ENCODE results near the gene RPRD1B.

DNA sequence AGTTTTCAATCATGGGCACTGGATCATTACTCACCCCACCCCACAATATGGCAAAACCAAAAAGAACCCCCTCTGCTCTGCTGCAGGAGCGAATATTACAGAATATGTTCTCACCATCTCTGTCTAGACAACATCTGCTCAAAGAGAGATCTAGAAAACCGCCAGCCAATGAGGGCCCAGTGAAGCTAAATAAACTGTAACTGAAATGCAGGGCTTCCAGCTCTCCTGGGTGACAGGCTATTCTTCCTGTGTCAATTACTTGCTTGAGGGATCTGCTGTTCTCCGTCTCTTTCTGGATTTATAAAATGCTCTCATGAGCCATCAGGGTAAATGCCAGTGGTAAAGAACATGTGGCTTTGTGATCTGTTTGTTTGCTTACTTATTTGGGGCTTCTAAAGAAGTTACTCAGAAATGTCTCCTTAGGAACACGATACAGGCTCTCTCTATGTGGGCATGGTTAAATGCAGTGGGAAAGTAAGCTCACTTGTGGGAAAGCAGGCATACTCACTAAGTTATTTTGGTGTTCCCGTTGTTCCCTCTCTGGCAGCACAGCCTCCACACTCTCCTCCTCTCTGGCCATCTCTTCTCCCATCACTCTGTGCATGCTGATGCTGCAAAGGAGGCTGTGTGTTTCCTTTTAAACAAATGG lies 45.1 kb upstream of the RPRD1B start:
- TF ChIP-seq, protein P1, sequence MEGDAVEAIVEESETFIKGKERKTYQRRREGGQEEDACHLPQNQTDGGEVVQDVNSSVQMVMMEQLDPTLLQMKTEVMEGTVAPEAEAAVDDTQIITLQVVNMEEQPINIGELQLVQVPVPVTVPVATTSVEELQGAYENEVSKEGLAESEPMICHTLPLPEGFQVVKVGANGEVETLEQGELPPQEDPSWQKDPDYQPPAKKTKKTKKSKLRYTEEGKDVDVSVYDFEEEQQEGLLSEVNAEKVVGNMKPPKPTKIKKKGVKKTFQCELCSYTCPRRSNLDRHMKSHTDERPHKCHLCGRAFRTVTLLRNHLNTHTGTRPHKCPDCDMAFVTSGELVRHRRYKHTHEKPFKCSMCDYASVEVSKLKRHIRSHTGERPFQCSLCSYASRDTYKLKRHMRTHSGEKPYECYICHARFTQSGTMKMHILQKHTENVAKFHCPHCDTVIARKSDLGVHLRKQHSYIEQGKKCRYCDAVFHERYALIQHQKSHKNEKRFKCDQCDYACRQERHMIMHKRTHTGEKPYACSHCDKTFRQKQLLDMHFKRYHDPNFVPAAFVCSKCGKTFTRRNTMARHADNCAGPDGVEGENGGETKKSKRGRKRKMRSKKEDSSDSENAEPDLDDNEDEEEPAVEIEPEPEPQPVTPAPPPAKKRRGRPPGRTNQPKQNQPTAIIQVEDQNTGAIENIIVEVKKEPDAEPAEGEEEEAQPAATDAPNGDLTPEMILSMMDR (conservative IDR thresholded peaks at IDR 0.05; ENCODE audit: low read depth, low read length), result no peak
- no peak for TF ChIP-seq EZH2phosphoT487 (IDR thresholded peaks at IDR 0.05; ENCODE audit: borderline replicate concordance, low read length)
- no peak for TF ChIP-seq EZH2 (IDR thresholded peaks at IDR 0.05; ENCODE audit: low read length, unreplicated experiment)
